HG02642 (cell line): ENCODE measurements around the gene RIPOR3.
A peak's percentile ranks its signal among the peaks of the same experiment; 100 is the strongest.

Experiments used
- ATAC-seq: cut with Tn5 transposase; IDR thresholded peaks from one replicate; pipeline ENCODE4 v1.9.1; 2021; ENCODE audit warnings: mild to moderate bottlenecking; ENCODE audit not compliant: unreplicated experiment, poor library complexity

The RIPOR3 gene, protein sequence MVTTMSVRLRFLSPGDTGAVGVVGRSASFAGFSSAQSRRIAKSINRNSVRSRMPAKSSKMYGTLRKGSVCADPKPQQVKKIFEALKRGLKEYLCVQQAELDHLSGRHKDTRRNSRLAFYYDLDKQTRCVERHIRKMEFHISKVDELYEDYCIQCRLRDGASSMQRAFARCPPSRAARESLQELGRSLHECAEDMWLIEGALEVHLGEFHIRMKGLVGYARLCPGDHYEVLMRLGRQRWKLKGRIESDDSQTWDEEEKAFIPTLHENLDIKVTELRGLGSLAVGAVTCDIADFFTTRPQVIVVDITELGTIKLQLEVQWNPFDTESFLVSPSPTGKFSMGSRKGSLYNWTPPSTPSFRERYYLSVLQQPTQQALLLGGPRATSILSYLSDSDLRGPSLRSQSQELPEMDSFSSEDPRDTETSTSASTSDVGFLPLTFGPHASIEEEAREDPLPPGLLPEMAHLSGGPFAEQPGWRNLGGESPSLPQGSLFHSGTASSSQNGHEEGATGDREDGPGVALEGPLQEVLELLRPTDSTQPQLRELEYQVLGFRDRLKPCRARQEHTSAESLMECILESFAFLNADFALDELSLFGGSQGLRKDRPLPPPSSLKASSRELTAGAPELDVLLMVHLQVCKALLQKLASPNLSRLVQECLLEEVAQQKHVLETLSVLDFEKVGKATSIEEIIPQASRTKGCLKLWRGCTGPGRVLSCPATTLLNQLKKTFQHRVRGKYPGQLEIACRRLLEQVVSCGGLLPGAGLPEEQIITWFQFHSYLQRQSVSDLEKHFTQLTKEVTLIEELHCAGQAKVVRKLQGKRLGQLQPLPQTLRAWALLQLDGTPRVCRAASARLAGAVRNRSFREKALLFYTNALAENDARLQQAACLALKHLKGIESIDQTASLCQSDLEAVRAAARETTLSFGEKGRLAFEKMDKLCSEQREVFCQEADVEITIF

GRCh38 chr20:50690650-50691572 lies at the start of gene RIPOR3:
Gene RIPOR3, minus strand, starts transcription at chr20:50691542. Its CDS starts 414 bp downstream, at chr20:50691128.
- ATAC-seq: no peak

- ATAC-seq: no peak
Measured at GRCh38 chr20:50737352-50737751, 46.0 kb upstream of the RIPOR3 start.

DNA sequence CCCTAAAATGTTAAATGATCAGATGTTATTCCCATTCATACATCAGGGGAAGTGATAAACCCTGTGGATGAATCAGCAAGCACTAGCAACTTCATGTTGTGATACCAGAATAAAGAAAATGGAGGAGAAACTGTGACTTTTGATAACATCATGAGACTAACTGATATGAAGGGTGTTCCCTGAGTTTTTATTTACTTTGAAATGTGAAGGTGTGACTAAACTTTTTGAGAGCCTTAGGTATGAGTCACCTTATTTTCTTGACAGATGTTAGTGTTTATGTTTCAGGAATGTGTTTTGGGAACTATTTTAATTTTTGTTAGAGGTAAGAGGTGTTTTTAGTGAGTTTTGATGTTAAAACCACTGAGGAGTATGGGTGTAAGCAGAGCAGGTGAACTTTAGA lies 44.5 kb upstream of the RIPOR3 start:
- ATAC-seq: no peak

- no peak for ATAC-seq
Measured at GRCh38 chr20:50734730-50735679, 43.7 kb upstream of the RIPOR3 start.

GRCh38 chr20:50733644-50734349 lies 42.5 kb upstream of the RIPOR3 start:
- ATAC-seq: no peak

DNA sequence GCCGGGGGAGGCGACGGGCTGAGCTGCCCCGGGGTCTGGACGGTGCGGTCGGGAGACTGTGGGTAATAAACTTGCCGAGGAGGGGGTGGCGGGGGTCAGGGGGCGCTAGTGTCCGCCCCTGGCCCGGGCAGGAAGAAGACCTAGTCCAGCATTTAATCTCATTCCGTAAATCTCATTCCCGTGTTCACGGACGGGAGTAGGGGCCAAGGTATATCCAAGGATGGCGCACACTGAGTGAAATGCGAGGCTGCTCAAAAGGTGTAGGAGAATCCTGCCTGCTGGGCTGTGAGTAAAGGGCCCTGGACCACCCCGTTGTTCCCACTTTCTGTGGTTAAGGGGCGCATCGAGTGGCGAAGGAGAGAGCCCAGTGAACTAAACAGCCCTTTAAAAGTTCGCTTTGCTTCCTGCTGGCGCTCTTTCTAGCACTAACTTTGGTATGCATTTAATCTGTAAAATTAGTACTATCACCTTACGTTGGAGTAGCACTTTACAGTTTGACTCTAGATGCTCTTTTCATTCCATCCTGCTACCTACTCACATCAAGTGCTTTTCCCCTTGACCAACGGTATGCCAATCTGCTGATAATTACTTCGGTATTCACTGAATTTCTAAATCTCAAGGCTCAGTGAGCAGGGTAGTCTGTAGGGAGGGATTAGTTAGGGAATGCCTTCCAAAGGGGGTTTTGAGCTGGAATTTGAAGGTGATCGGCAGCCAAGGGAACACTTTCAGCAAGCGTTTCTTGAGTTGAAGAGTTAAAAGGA lies 40.8 kb upstream of the RIPOR3 start:
- ATAC-seq: no peak

DNA sequence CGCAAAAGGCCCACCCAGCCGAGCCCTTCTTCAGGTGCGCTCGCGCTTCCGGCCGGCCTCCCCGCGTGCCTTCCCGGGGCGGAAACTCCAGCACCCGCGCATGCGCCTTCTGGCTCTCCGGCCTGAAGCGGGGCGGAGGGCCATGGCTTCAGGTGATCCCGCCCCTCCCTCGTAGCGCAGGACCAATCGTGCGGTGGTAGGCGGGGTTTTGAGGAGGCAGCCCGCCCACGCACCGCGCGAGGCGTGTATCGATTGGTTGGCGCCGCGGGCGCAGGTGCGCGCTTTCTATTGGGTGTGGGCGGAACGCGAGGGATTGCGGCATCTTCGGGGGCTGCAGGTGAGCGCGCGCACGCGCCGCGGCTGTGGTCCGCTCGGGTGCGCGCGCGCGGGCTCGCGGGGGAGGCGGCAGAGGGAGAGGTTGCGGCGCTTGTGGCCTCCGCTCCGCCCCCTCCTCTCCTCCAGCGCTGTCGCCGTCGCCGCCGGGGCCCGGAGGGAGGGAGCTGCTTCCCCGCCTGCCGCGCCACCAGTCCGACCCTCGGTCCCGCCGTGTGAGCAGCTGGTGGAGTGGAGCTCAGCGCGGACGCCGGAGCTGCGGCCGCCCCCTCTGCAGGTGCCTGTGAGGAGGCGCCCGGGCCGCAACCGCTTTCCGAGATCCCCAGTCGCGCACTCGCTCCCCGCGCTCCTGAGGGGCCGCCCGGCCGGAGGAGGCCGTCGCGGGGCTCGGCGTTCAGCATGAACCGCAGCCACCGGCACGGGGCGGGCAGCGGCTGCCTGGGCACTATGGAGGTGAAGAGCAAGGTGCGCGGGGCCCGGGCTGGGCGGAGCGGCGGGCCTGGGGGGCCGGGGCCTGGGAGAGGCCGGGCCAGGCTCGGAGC lies 40.0 kb upstream of the RIPOR3 start, which contains the start of gene PARD6B:
Gene PARD6B, plus strand, starts transcription at position 526 of the 875 bp plus-strand sequence. Its CDS starts 207 bp downstream, at position 733.
- ATAC-seq: peak; percentile 92

GRCh38 chr20:50730765-50731054 lies 39.4 kb upstream of the RIPOR3 start:
- ATAC-seq: no peak

DNA sequence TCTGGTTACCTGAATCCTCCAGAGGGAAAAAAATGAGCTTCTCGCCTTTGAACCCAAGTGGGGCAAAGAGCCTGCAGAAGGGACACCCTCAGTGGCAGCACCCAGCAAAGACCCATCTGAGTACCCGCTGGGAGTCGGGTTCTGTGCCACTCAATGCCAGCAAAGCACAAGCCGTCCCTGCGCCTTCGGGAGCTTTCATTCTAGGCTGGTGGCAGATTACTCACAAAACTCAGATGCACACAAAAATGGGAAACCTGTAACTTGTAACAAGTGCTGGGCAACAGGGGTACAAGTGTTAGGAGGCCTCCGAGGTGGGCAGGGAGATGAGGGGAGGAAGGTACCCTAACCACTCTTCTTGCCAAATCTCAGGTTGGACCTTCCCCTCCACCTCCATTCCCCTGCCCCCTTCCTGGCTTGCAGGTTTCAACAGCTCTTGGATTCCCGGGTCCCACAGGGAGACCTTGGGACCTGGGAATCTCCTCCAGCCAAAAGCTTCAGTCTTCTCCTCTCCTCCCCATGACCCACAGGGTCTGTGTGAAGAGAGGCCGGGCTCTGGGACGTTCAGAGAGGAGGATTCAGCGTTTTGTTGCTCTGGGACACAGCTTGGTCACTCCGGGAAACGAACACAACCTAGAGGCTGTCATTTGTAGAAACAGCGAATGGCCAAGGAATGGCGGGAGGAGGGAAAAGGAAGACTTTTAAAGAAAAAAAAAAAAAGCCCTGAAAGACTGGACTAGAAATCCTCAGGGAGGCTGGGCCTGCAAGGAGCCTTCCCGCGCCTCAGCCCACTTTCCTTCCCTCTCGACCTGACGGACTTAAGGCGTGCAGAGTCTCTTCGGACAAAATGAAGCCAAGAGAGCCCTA lies 38.8 kb upstream of the RIPOR3 start:
- no peak for ATAC-seq

DNA sequence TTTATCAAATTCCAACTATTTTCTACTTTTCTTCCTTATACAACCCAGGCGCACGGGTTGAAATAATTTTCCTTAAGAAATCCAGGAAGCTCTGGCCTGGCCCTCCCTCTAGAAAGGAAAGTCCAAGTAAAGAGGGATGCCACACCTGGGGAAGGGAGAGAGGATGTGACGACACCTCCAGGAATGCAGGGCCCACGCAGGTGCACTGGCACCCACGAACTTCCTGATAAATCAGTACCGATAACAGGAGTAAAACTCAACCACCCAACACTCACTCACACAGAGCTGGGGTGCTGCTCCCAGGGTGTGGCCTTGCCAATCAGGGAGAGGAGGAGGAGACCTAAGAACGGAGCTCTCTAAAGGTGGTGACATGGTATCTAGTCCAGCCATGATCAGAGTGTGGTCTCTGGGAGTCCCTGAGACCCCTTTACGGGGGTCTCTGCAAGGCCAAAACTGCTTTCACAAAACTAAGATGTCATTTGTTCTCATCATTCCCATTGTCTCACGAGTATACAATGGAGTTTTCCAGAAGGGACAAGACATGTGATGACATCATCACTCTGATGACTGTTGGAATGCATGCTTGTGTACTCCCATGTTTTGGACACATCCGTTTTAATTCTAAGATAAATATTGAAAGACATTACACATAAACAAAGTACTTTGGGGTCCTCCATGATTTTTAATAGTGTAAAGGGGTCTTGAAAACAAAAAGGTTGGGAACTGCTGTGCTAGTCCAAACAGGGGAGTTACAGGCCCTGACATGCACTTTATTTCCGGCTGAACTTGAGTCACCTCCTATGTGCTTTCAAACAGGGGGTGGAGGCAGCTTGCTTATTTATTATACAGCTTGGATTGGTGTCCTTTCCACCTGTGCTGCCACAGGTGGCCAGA lies 37.9 kb upstream of the RIPOR3 start:
- ATAC-seq: no peak

GRCh38 chr20:50728486-50728980 lies 37.2 kb upstream of the RIPOR3 start:
- no peak for ATAC-seq

DNA sequence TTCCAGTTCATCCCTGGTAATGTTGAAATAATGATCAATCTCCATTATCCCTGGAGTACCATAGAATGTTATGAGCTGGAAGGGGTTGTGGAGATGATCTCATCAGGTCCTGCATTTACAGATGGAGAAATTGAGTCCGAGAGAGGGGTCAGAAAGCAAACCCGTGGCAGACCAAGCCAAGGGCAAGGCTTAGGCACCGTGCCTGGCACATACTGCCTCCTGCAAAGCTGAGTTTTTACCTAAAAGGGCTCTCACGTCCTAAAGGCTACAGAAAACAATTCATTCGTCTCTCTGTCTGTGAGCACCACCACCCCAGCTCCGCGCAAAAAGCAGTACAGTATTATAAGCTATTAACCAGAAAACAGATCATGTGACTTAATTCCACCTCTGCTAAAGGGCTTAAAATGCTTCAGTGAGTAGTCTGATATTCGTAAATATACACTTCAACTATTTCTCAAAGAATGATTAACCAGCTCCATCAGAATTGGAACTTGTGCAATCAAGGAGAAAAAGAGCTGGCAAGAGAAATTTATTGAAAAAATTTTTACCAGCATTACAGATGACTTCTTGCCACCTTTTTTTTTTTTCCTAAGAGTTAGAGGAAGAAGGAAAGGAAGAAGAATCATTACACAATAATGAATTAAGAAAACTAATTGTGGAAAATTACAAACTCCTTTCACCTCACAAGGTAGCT lies 36.6 kb upstream of the RIPOR3 start:
- no peak for ATAC-seq

DNA sequence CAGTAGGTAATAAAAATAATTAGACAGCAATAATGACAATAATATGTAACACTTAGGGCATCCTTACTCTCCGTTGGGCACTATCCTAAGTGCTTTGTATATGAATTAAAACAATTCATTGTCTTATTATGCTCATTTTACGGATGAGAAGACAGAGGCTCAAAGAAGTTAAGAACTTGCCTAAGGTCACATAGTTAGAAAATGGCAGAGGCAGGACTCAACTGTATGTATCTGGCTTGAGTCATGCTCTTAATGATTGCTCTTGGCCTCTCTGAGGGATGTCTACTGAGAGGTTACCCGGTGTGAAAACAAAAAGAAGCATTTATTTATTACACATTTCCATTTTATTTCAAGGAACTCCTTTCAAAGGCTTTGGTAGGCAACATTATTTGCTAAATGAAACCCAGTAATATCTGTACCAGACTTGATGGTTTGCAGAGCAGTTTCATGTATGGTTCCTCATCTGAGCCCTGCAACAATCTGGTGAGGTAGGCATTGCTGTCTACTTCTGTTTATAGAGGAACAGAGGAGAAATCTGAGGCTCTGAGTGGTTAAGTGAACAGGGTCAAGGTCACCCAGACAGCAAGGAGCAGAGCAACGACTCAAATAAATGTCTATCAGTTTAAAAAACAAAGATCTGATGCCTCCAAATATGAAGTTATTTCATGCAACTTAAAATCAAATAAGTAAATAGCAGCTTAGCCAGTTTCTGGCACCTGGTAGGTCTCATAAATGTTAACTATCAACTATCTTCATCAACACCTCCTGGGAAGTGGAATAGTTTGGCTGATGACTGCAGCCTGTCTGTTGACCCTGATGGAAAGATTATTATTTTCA lies 35.8 kb upstream of the RIPOR3 start:
- ATAC-seq: no peak

- no peak for ATAC-seq
Measured at GRCh38 chr20:50725724-50726005, 34.3 kb upstream of the RIPOR3 start.
